ENCODE data around the gene IGFL1.
"Not testable (repeated sequence)": the region's sequence is repeated elsewhere in the genome, so short reads cannot be mapped to it uniquely, and the experiment has no call there.

The IGFL1 gene

GRCh38 chr19:46226438-46226973, 3.0 kb upstream of the IGFL1 start:
- DNase-seq: no peak

GRCh38 chr19:46232029-46232428, 2.5 kb downstream of the IGFL1 start:
- no peak for DNase-seq

- no peak for DNase-seq
Observed at GRCh38 chr19:46232468-46232867, 2.9 kb downstream of the IGFL1 start.

GRCh38 chr19:46232938-46233621, 3.5 kb downstream of the IGFL1 start:
- DNase-seq: no peak

GRCh38 chr19:46233871-46234270, 4.3 kb downstream of the IGFL1 start:
- DNase-seq: not testable (repeated sequence)

- not testable (repeated sequence) for DNase-seq
Observed at GRCh38 chr19:46238141-46238540, 8.6 kb downstream of the IGFL1 start.

- no peak for DNase-seq
Observed at GRCh38 chr19:46239193-46240024, 9.9 kb downstream of the IGFL1 start.

GRCh38 chr19:46240693-46241092, 11.2 kb downstream of the IGFL1 start:
- DNase-seq: no peak

GRCh38 chr19:46241626-46242025, 12.1 kb downstream of the IGFL1 start:
- DNase-seq: no peak

GRCh38 chr19:46243081-46243654, 13.6 kb downstream of the IGFL1 start:
- not testable (repeated sequence) for DNase-seq

GRCh38 chr19:46250076-46250735, 20.7 kb downstream of the IGFL1 start:
- DNase-seq: no peak

- DNase-seq: no peak
Observed at GRCh38 chr19:46251416-46251815, 21.9 kb downstream of the IGFL1 start.

- DNase-seq: no peak
Observed at GRCh38 chr19:46254776-46255175, 25.2 kb downstream of the IGFL1 start.

- no peak for DNase-seq
Observed at GRCh38 chr19:46256855-46257254, 27.3 kb downstream of the IGFL1 start.

GRCh38 chr19:46261501-46261900, 32.0 kb downstream of the IGFL1 start:
- not testable (repeated sequence) for DNase-seq

GRCh38 chr19:46262684-46263296, 33.2 kb downstream of the IGFL1 start:
- DNase-seq: not testable (repeated sequence)

- not testable (repeated sequence) for DNase-seq
Observed at GRCh38 chr19:46264801-46265200, 35.3 kb downstream of the IGFL1 start.

GRCh38 chr19:46265217-46265828, 35.8 kb downstream of the IGFL1 start:
- DNase-seq: peak; percentile 28

- DNase-seq: no peak
Observed at GRCh38 chr19:46269101-46269500, 39.6 kb downstream of the IGFL1 start.

GRCh38 chr19:46270521-46271256, 41.1 kb downstream of the IGFL1 start:
- DNase-seq: no peak

- DNase-seq: no peak
Observed at GRCh38 chr19:46271481-46272197, 42.1 kb downstream of the IGFL1 start.

Measured in DMS 273 treated with DMSO at 0.1 percent for 48 hours (cell line).